Stomach smooth muscle (tissue), 2 donors: ENCODE data around the gene FLYWCH1.
"Not testable (repeated sequence)": the region's sequence is repeated elsewhere in the genome, so short reads cannot be mapped to it uniquely, and the experiment has no call there.

ENCODE experiments used
- H3K27ac ChIP-seq: one replicate; pipeline ENCODE4 v1.7.0; 2013; ENCODE audit warnings: mild to moderate bottlenecking, low read length, inconsistent platforms
- H3K27me3 ChIP-seq, 2 donors: one replicate each; pipeline ENCODE4 v1.7.0; 2013; ENCODE audit warnings: low read length in 2 of 2; ENCODE audit not compliant: insufficient read depth in 2 of 2, control insufficient read depth in 1 of 2
- H3K36me3 ChIP-seq, 2 donors: one replicate each; pipeline ENCODE4 v1.7.0; 2013; ENCODE audit warnings: low read length in 2 of 2; ENCODE audit not compliant: control insufficient read depth in 2 of 2, insufficient read depth in 2 of 2
- H3K4me1 ChIP-seq: one replicate; pipeline ENCODE4 v1.7.0; 2013; ENCODE audit warnings: low read length; ENCODE audit not compliant: control insufficient read depth, insufficient read depth
- H3K4me3 ChIP-seq, 2 donors: one replicate each; pipeline ENCODE4 v1.7.0; 2013; ENCODE audit warnings: low read length in 2 of 2
- H3K9ac ChIP-seq, 2 donors: one replicate each; pipeline ENCODE4 v1.7.0; 2013; ENCODE audit warnings: low read length in 2 of 2, mild to moderate bottlenecking in 1 of 2
- H3K9me3 ChIP-seq, 2 donors: one replicate each; pipeline ENCODE4 v1.7.0; 2013; ENCODE audit warnings: low read length in 2 of 2; ENCODE audit not compliant: control insufficient read depth in 2 of 2
- donor health status: healthy.
- donor health status: Pancreatic carcinoma.

FLYWCH1 gene

DNA sequence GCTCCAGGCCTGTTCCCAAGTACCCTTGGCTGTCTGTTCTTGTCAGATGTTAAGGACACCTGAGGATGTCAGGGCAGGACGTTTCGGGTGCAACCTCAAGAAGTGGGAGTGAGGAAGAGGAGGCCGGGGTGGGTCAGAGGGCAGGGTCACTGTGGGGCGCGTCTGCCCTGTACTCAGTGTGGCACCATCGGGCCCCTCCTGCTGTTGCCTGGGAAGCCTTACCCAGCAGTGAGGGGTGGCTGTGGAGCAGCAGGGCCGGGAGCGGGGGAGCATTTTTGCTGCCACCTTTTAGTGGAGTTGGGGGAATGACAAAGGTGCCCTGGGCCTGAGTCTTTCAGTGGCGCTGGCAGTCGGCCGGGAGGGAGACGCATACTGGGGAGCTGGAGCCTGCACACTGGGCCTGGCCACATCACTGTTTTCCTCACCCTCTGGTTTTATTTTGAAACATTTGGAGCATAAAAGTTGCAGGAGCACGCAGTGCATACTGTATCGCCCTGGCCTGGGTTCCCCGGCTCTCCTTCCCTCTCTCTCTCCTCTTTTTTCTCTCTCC, 11.1 kb upstream of the FLYWCH1 start:
- Histone ChIP-seq H3K27ac (no peak overlapping the region), H3K36me3 (peaks cover 0 to 10% of the 10 kb centered on the region in 2 donors), H3K4me1 (peaks cover 13% of the 10 kb centered on the region), H3K9ac (no peak overlapping the region), H3K4me3 (no peak overlapping the region), H3K27me3 (no peaks in the 10 kb centered on the region), H3K9me3 (no peaks in the 10 kb centered on the region)

DNA sequence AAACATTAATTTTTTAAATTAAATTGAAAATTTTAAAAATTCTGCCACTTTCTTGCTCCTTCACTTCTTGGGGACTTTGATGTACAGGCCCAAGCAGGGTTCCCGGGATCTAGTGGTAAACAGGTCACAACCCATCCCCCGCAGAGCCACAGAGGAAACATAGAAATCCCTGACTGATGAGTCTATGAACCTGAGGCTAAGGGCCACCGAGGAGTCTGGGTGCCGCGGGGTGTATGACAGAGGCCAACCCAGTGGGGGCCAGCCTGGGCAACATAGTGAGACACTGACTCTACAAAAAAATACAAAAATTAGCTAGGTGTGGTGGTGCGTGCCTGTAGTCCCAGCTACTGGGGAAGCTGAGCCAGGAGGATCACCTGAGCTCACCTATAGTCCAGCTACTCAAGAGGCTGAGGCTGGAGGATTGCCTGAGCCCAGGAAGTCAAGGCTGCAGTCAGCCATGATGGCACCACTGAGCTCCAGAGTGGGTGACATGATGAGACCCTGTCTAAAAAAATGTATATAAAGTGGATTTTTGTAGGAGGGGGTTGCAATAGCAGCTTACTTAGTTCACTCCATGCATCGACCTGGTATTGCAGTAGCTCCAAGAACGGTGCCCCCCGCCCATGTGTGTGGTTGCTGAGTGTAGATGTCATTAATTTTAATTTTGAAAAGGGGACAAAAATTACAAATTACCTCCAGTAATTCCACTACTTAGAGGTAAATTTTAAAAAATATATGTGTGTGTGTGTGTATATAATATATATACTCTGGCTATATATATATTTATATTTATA, 9.2 kb upstream of the FLYWCH1 start:
- Histone ChIP-seq H3K4me1 (peaks cover 19% of the 10 kb centered on the region), H3K4me3 (no peak overlapping the region)

DNA sequence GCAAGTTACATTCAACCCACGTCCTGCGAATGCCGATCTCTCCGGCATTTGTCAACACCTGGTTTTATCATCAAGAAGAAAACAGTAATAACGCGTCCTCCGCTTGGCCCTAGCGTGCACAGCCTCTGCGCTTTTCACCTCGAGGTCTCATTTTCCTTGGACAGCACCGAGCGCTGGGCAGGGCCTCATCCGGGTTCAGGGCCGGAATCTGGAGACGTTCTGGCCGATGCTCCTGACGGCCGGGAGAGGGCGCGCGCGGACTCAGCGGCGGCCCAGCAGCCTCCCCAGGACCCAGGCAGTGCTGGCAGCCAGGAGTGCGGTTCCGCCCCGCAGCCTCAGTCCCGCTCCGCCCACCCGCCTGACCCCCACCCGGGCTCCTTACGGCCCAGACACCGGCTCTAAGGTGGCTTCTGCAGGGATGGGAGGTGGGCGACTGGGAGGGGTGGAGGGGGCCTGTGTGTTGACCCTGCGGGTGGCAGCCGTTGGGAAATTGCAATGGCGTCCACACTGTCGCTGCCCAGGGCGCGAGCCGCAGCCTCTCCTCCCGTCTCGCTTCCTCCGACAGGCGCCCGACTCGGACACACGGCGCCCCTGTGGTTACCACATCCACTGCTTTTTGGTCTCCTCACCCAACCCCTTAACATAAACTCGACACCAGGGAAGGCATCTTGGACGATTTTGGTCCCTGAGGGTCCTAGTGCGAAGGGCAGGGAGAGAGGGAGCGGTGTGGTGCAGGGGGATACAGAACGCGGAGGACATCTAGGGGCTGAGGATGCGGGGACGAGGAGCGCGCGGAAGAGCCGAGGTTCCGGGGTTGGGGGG, 7.4 kb upstream of the FLYWCH1 start:
- Histone ChIP-seq H3K9ac (peak overlapping the region; percentile 62 to 75), H3K9me3 (no peaks in the 10 kb centered on the region), H3K27ac (peak overlapping the region; percentile 66), H3K4me3 (peak overlapping the region; percentile 77 to 92), H3K4me1 (peaks cover 19% of the 10 kb centered on the region), H3K27me3 (no peaks in the 10 kb centered on the region), H3K36me3 (peaks cover 0 to 5% of the 10 kb centered on the region in 2 donors)

More for the DNA sequence above, 9.2 kb upstream of the FLYWCH1 start:
- Histone ChIP-seq H3K27ac (no peak overlapping the region), H3K36me3 (peaks cover 0 to 6% of the 10 kb centered on the region in 2 donors), H3K9me3 (no peaks in the 10 kb centered on the region), H3K9ac (no peak overlapping the region), H3K27me3 (no peaks in the 10 kb centered on the region)

DNA sequence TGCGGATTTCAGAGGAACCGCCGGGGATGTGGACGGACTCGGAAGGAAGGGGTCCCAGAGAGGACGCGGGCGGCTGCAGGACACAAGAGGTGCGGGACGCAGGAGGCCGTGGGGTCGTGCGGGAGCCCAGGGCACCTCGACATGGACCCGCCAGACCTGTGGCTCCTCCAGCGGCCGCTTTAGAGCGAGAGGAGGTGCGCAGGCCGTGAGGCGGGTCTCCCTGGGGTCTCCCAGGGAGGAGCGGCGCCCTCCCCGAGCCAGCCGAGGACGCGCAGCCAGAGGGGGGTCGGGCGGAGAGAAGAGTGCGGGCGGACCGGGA, 6.8 kb upstream of the FLYWCH1 start:
- H3K9ac ChIP-seq = peak overlapping the region; percentile 62 to 75
- no peaks in the 10 kb centered on the region for H3K27me3 ChIP-seq

DNA sequence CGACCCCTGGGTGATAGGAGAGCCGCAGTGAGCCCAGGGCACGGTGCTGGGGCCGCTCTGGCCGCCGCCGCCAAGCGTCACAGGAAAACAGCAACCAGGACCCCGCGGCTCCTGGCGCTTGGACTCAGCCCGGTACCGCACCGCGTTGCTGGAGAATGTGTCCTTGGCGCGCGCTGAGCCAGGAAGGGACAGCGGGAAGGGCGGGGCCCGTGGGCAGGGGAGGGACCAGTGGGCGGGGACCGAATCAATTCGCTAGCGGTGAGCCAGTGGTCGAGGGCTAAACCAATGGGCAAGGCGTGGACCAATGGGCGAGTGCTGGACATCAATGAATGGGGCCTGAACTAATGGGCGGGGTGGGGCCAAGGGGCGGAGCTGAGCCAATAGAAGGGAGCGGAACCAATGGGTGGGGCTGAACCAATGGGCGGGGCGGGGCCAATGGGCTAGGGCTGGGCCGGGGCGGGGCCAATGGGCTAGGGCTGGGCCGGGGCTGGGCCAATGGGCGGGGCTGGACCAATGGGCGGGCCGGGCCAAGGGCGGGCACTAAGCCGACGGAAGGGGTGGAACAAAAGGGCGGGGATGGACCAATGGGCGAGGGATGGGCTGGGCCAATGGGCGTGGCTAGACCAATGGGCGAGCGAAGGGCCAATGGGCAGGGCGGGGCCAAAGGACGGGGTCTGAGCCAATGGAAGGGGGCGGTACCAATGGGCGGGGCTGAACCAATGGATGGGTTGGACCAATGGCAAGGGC, 6.3 kb upstream of the FLYWCH1 start:
- no peaks in the 10 kb centered on the region for H3K9me3 ChIP-seq
- H3K27me3 ChIP-seq = no peaks in the 10 kb centered on the region
- H3K36me3 ChIP-seq = peaks cover 0 to 2% of the 10 kb centered on the region in 2 donors
- H3K27ac ChIP-seq = peak overlapping the region; percentile 66
- peaks cover 19% of the 10 kb centered on the region for H3K4me1 ChIP-seq
- peak overlapping the region; percentile 77 to 92 for H3K4me3 ChIP-seq
- H3K9ac ChIP-seq = peak overlapping the region; percentile 62 to 75

More for the DNA sequence above, 6.8 kb upstream of the FLYWCH1 start:
- H3K4me3 ChIP-seq = peak overlapping the region; percentile 77 to 92
- peak overlapping the region; percentile 66 for H3K27ac ChIP-seq
- peaks cover 0 to 2% of the 10 kb centered on the region in 2 donors for H3K36me3 ChIP-seq
- H3K9me3 ChIP-seq = no peaks in the 10 kb centered on the region
- H3K4me1 ChIP-seq = peaks cover 19% of the 10 kb centered on the region

DNA sequence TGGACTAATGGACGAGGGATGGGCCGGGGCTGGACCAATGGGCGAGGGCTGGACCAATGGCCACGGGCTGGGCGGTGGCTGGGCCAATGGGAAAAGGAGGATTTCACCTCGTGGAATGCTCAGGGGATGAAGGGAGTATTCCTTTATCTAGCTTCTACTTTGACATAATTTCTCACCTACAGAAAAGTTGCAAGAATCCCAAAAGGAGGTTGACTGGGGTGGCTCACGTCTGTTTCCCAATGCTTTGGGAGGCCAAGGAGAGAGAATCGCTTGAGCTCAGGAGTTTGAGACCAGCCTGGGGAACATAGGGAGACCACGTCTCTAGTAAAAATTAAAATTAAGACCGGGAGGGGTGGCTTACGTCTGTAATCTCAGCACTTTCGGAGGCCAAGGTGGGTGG, 5.7 kb upstream of the FLYWCH1 start:
- Histone ChIP-seq H3K4me1 (peaks cover 19% of the 10 kb centered on the region), H3K4me3 (peak overlapping the region in 1 of 2 donors; percentile 44), H3K27me3 (no peaks in the 10 kb centered on the region), H3K36me3 (no peaks in the 10 kb centered on the region), H3K27ac (peak overlapping the region; percentile 37), H3K9ac (no peak overlapping the region), H3K9me3 (no peaks in the 10 kb centered on the region)

DNA sequence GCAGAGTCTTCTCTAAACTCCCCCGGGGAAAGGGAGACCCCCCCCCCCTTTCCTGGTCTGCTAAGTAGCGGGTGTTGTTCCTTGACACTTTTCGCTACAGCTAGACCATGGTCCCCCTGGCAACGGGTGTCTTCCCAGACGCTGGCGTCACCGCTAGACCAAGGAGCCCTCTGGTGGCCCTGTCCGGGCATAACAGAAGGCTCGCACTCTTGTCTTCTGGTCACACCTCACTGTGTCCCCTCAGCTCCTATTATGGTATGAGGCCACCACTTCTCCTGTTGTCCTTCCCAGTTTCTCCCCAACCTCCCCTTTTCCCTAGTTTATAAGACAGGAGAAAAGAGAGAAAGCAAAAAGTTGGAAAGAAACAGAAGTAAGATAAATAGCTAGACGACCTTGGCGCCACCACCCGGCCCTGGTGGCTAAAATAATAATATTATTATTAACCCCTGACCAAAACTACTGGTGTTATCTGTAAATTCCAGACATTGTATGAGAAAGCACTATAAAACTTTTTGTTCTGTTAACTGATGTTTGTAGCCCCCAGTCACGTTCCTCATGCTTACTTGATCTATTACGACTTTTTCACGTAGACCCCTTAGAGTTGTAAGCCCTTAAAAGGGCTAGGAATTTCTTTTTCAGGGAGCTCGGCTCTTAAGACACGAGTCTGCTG, 4.5 kb upstream of the FLYWCH1 start:
- H3K27ac ChIP-seq, H3K36me3 ChIP-seq, H3K9me3 ChIP-seq, H3K4me3 ChIP-seq, H3K27me3 ChIP-seq, H3K9ac ChIP-seq: not testable (repeated sequence)
- peaks cover 23% of the 10 kb centered on the region for H3K4me1 ChIP-seq

DNA sequence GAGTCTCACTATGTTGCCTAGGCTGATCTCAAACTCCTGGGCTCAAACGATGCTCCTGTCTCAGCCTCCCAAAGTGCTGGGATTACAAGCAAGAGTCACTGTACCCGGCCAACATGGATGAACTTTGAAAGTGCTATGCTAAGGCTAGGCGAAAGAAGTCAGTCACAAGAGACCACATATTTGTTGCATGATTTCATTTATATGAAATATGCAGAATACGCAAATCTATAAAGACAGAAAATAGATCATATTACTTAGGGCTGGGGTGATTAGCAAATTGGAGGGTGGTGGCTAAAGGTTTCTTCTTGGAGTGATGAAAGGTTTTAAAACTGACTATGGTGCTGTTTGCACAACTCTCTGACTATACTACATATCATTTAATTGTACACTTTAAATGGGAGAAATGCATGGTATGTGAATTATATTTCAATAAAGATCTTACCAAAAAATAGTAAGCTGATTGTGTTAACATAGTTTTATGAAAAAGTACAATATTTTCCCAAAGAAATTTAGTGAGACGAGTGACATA, 1.2 kb upstream of the FLYWCH1 start:
- Histone ChIP-seq H3K36me3 (peaks cover 4 to 10% of the 10 kb centered on the region in 2 donors), H3K9ac (no peak overlapping the region), H3K4me1 (peaks cover 24% of the 10 kb centered on the region), H3K9me3 (no peaks in the 10 kb centered on the region), H3K27me3 (no peaks in the 10 kb centered on the region), H3K27ac (no peak overlapping the region), H3K4me3 (no peak overlapping the region)

DNA sequence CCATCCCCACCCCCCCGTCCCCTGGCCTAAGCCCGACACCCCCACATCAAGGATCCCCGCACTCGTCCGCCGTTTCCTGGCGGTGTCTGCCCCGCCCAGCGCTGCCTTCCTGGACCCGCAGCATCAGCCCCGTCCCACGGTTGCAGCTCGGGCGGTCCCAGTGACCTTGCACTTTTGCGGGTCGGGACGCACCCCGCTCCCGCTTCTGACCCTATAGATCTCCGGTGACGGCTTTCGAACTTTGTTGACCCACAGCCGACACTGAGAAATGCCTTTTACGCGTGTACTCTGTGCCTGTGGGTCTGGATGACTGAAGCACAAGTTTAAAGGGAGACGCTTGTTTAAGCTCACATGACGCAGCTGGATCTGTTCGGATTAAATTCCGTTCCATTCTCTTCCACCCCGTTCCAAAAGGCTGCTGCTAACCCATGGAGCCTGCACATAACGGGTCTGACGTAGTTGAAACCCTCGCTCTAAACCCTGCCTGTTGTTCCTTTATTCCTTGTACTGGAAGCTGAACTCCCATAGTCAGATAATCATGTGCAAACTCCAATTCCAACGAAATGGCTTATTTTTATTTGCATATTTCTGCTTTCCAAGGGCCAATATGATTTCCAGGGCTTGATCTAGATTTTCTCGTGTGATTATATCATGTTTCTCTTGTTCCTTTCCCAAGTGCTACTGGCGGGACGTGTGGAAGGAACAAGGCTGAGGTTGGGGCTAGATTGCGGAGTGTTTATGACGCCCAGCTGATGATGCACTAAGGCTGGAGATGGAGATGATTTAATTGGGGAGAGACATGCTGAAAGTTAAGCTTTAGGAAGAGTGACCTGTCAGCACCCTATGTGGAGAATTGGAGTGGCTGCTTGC, 834 bp downstream of the FLYWCH1 start:
- Histone ChIP-seq H3K9ac (peak overlapping the region; percentile 84 to 90), H3K27me3 (no peaks in the 10 kb centered on the region), H3K36me3 (peaks cover 9 to 14% of the 10 kb centered on the region in 2 donors), H3K9me3 (no peaks in the 10 kb centered on the region), H3K4me1 (peaks cover 19% of the 10 kb centered on the region), H3K27ac (peak overlapping the region; percentile 79), H3K4me3 (peak overlapping the region; percentile 89 to 92)
